Forelimb muscle (tissue), 1 donor: Measurements from ENCODE around the gene NUAK1. TPM values are rescaled to one million over a fixed set of nuclear protein-coding genes. Genes with fewer than 3 reads are reported as not detected.

Source experiments
- DNase-seq: peaks from one replicate; pipeline ENCODE4 v3.0.0-alpha.2; 2013; ENCODE audit warnings: low read depth
- polyA plus RNA-seq: library from polyadenylated mRNA; unstranded; fragments of 120-200 nt; gene quantifications from one replicate; pipeline ENCODE4 v1.2.1, GENCODE V29; 2013; ENCODE audit not compliant: insufficient read length

NUAK1 gene
- polyA plus RNA-seq = 9.6 TPM

DNA sequence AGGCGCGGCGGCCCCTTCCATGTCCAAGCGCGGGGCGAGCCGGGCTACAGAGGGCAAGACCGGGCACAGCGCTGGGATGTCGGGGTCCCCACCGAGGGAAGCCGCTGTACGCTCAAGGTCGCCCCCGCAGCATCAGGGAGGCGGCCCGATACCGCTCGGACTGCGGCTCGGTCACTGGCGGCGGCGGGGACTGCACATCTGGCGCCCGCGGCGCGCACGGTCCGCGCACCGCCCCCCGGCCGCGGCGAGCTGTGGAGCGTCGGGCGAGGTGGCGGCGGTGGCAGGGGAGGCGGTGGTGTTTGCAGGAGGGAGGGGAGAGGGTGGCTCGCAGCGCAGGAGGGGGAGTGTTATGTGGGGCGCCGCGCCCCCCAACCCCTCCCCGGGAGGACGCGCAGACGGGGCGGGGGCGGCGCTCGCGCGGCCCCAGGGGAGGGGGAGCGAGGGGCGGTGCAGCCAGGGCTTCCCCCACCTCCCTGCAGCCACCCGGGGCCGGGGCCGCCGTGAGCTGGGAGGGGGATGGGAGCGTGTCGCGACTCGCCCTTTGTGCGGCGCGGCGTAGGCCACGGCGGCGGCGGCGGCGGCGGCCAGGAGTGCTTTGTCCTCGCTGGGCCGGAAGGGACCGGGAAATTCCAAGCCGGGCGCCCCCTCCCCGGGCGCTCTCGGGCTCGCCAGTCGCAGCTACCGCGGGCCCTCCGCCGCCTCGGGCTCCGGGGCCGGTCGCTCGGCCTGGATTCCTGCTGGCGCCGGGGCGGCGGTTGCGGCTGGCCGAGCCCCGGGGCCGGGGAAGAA lies at the start of gene NUAK1:
Gene NUAK1 (minus strand): TSS at position 322 of the 789 bp plus-strand sequence. CDS start 301 bp downstream, at position 21.
- no peak for DNase-seq

DNA sequence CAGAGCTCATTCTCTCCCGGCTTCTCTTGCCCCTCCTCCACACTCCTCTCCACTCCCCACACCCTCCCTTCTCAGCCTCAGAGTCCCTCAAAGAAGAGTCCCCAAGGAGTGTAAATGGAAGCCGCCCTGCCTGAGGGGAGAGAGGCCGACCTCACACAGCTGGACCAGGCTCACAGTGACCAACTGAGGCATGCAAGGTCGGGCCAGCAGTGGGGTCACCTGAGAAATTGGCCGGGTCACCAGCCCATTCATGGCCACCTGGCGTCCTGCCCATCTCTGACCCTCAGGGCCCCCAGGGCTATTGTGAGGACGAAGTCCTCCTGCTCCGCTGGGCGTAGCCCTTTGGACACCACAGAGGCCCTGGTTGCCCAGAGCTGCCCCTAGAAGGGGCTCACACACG lies 49.5 kb upstream of the NUAK1 start:
- DNase-seq = no peak

DNA sequence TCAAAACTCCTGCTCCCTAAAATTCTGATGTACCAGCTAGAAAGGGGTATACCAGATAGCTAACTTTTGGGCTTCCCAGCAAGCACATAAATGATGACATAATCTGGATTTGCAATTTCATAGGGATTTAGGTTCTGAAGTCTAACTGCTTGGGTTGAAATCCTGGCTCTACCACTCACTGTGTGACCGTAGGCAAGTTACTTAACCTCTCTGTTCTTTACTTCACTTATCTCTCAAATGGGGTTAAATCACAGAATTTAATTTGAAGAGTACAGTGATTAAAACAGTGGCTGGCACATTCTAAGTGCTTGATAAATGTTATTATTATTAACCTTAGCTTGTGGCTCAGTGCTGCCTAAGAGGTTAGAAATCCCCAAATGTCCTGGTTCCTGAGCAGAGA lies 49.1 kb upstream of the NUAK1 start:
- DNase-seq = no peak

DNA sequence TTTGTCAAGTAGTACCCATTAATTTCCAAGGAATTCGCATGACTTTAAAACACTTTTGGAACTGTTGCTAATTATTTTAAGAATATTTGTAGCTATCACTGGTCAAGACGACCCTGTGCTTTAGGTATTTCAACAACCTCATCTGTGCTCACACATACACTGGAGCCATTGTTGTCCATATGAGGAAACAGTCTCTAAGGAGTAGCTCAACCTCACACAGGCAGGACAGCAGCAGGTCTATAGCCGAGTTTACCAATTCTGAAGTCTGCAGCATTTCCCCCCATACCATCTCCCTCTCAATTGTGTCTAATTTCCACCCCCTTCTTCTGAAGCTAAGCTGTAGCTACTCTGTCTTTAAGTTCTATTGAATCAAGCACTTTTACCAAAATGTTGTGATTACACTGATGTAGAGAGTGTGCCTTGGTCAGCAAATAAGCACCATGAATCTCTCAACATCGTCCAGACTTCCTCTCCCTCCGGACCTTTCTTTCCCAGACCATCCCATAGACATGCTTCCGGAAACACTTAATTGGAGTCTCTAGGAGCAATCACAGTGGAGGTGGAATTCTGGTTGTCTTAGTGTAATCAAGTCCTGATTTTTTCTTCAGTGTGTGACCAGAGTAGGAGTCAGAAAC lies 48.5 kb upstream of the NUAK1 start:
- DNase-seq = no peak

GRCh38 chr12:106183735-106184134 lies 45.0 kb upstream of the NUAK1 start:
- no peak for DNase-seq

DNA sequence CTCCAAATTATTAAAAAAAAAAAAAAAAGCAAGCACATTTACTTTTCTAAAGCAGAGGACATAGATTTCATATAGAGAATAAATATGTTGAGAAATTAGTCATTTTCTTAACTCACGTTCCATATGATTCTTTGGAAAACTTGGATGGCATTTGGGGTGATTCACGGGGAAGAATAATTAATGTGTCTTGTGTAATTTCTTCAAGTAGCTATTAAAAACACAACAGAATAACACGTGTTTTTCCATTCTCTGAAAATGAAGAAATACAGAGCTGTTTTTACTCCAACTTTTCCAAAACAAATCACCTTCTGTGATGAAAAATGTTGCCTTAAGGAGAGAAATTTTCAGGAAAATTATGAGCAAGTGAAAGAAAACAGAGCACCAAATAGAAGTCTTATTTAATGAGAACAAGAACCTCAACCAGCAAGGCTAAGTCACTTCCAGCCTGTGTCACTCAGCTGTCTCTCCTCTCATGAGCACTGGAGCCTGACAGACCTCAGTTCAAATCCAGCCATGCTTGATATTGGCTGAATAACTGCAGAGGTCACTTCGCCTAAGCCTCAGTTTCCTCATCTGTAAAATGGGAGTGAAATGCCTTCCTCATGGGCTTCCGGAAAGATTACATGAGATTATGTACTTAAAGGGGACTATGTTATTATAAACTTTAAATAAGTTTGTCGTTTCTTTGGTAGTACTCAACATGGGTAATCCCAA lies 42.8 kb upstream of the NUAK1 start:
- DNase-seq = no peak

DNA sequence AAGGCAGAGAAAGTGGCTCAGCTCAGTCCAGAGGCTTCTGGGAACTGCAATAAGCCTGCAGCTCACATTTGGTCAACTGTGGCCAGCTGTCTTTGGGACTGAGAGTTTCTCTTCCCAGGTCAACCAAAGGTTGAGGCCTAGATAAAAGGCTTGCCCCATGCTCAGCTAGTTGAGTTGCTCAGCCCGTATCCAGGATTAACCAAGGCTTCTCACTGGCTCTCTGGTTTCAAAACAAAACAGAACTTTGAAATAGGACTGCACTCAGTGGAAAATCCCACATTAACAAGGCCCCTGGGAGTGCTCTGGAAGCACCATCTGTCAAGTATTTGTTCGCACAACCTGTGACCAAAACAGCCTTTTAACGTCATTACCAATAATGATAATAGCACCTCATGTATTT lies 40.3 kb upstream of the NUAK1 start:
- no peak for DNase-seq

DNA sequence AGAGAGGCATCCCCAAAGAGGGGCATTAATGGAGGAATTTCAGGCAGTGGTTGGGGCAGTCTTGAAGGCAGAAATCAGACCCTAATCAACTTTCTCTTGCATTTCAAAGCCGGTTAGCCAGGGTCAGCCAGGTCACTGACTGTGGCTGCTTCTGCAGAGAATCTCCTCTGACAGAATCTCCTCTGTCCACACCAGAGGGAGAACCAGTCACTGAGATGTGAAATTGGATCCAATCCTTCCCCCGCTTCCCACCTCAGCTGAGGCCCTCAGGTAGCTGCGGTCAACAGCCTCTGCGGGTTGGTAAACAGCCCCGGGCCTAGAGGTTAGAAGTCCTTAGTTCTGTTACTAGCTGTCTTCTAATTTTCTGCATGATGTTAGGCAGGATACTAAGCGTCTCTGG lies 39.8 kb upstream of the NUAK1 start:
- no peak for DNase-seq

GRCh38 chr12:106176560-106176959 lies 37.8 kb upstream of the NUAK1 start:
- DNase-seq = no peak

DNA sequence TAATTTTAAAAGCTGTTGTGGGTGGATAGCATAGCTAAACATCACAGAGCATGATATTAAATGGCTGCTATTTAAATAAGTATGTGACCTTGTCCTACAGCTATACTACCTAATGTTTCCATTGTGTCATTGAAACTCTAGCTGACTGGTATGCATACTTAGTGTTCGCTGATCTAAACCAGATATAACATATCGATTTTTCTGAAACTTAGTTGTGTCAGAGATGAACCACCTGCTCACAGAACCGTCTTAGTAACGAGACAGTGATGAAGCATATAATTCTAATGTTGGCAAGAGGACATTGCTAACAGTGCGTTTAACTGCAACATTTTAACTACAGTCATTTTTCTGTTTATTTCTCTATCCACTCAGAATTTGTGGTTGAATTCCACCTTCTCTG lies 36.1 kb upstream of the NUAK1 start:
- DNase-seq = no peak

DNA sequence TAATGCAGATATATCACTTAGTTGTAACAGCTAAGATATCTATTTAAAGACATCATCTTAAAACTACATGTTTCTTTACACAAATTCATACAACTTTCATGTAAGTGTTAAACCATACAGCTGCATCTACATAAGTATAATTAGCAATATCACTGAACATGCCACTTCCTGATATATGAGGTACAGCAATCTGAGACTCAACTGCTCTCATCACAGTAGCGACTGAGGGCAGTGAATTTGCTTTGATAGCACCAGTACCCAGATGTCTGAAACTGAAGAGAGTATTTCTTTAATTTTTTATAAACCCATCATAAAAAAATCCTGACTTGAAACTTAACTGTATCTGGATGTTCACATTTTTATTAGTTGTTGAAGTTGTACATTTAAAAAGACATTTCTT lies 34.7 kb upstream of the NUAK1 start:
- DNase-seq = no peak

DNA sequence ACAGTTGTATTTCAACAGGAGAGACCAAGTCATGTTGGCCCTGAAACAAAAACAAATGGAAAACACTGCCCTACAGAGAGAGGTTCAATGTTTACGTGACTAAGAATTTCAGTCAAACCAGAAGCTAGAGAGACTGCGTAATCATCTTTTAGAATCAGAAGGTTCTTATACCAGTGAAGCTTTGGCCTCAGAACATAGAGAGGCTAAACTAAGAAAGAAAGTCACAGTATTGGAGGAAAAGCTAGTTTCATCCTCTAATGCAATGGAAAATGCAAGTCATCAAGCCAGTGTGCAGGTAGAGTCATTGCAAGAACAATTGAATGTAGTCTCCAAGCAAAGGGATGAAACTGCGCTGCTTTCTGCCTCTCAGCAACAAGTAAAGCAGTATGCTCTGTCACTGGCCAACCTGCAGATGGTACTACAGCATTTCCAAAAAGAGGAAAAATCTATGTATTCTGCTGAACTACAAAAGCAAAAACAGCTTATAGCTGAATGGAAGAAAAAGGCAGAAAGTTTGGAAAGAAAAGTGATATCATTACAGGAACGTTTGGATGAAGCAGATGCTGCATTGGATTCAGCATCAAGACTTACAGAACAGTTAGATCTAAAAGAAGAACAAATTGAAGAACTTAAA lies 32.5 kb upstream of the NUAK1 start:
- no peak for DNase-seq

DNA sequence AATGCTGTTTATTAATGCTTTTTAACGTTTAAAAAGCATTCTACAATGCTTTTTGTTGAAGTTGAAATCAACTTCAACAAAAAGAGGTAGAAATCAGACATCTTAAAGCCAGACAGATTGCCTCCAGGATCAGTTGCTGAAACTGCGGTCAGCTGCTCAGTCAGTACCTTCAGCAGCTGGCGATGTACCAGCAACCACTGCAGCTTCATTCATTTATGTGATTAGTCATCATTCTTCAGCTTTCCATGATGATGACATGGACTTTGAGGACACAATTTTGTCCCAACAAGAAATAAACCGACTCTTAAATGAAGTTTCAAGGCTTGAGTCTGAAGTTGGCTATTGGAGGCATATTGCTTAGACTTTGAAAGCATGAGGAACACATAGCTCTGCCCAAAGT lies 31.5 kb upstream of the NUAK1 start:
- DNase-seq = no peak

- DNase-seq = no peak
Observed at GRCh38 chr12:106163712-106164111, 25.0 kb upstream of the NUAK1 start.

- no peak for DNase-seq
Observed at GRCh38 chr12:106161491-106161890, 22.7 kb upstream of the NUAK1 start.

GRCh38 chr12:106160915-106161314 lies 22.2 kb upstream of the NUAK1 start:
- no peak for DNase-seq

- DNase-seq = no peak
Observed at GRCh38 chr12:106157802-106158201, 19.0 kb upstream of the NUAK1 start.

- no peak for DNase-seq
Observed at GRCh38 chr12:106154751-106155273, 16.1 kb upstream of the NUAK1 start.

DNA sequence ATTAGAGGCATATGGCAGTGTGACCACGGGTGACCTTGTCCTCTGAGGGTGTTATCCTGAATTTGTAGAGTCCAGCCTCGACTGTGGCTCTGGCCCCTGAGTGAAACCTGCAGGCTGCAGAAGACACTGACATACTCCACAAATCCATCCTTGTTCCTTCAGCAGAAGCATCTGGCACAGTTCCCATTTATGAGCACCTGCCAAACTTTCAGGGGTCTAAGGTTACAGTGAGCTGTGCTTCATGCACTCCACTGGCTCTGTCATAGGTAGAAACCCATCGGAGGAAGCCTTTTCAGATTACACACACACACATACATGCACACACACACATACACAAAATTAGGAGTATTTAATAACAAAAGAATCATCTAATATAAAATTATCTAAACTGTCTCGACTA lies 13.6 kb upstream of the NUAK1 start:
- DNase-seq = no peak

GRCh38 chr12:106150555-106150954 lies 11.8 kb upstream of the NUAK1 start:
- DNase-seq = no peak

- DNase-seq = no peak
Observed at GRCh38 chr12:106149096-106149784, 10.5 kb upstream of the NUAK1 start.
